ENCODE data around the gene APH1A. TPM values are rescaled to one million over a fixed set of nuclear protein-coding genes. Genes with fewer than 3 reads are reported as not detected.
A peak's percentile ranks its signal among the peaks of the same experiment; 100 is the strongest.

APH1A gene
- total RNA-seq, 1 donor from 2014 or later, result 49.3 TPM

GRCh38 chr1:150288382-150288781 lies 19.6 kb upstream of the APH1A start:
- Histone ChIP-seq H3K9me3 (replicated peaks) (no peaks in the 10 kb centered on the region), H3K27me3 (ENCODE audit: low read depth) (no peaks in the 10 kb centered on the region), H3K4me3 (no peak overlapping the region), H3K27ac (replicated peaks) (no peak overlapping the region), H3K36me3 (peaks cover 24% of the 10 kb centered on the region), H3K4me1 (peaks cover 16% of the 10 kb centered on the region)
- no peak for TF ChIP-seq CTCF (IDR thresholded peaks at IDR 0.05; ENCODE audit: borderline replicate concordance)
- DNase-seq, result no peak
- intact Hi-C loops (cut with micrococcal nuclease), result no loop called here

- no peak for TF ChIP-seq CTCF (IDR thresholded peaks at IDR 0.05; ENCODE audit: borderline replicate concordance)
- Histone ChIP-seq H3K4me1 (peaks cover 43% of the 10 kb centered on the region), H3K9me3 (replicated peaks) (no peaks in the 10 kb centered on the region), H3K4me3 (peak overlapping the region; percentile 76), H3K27ac (replicated peaks) (peak overlapping the region; percentile 95), H3K36me3 (peaks cover 32% of the 10 kb centered on the region), H3K27me3 (ENCODE audit: low read depth) (no peaks in the 10 kb centered on the region)
- intact Hi-C loops (cut with micrococcal nuclease), result no loop called here
- no peak for DNase-seq
These were observed 14.4 kb upstream of the APH1A start for GRCh38 chr1:150283260-150283659.

GRCh38 chr1:150282558-150282958 lies 13.7 kb upstream of the APH1A start:
- Histone ChIP-seq H3K4me1 (peaks cover 43% of the 10 kb centered on the region), H3K36me3 (peaks cover 31% of the 10 kb centered on the region), H3K4me3 (peak overlapping the region; percentile 76), H3K9me3 (replicated peaks) (no peaks in the 10 kb centered on the region), H3K27ac (replicated peaks) (peak overlapping the region; percentile 95), H3K27me3 (ENCODE audit: low read depth) (no peaks in the 10 kb centered on the region)
- intact Hi-C loops (cut with micrococcal nuclease), result no loop called here
- no peak for TF ChIP-seq CTCF (IDR thresholded peaks at IDR 0.05; ENCODE audit: borderline replicate concordance)
- DNase-seq, result no peak

GRCh38 chr1:150281758-150282557 lies 13.1 kb upstream of the APH1A start, which contains the start of gene CIART:
Gene CIART (plus strand): TSS chr1:150282554. CDS start chr1:150283268, 714 bp downstream.
- intact Hi-C loops (cut with micrococcal nuclease), result no loop called here
- H3K27ac ChIP-seq (replicated peaks), result peak within 1 kb of the TSS; percentile 95
- peaks cover 43% of the 10 kb centered on the region for H3K4me1 ChIP-seq
- TF ChIP-seq CTCF (IDR thresholded peaks at IDR 0.05; ENCODE audit: borderline replicate concordance), result no peak
- peaks cover 26% of the 10 kb centered on the region for H3K36me3 ChIP-seq
- no peaks in the 10 kb centered on the region for H3K27me3 ChIP-seq (ENCODE audit: low read depth)
- peak; percentile 92 for DNase-seq
- peak within 1 kb of the TSS; percentile 76 for H3K4me3 ChIP-seq
- no peaks in the 10 kb centered on the region for H3K9me3 ChIP-seq (replicated peaks)

GRCh38 chr1:150281221-150281757 lies 12.5 kb upstream of the APH1A start:
- Histone ChIP-seq H3K4me3 (peak overlapping the region; percentile 76), H3K36me3 (peaks cover 19% of the 10 kb centered on the region), H3K27me3 (ENCODE audit: low read depth) (no peaks in the 10 kb centered on the region), H3K27ac (replicated peaks) (peak overlapping the region; percentile 95), H3K9me3 (replicated peaks) (no peaks in the 10 kb centered on the region), H3K4me1 (peaks cover 43% of the 10 kb centered on the region)
- intact Hi-C loops (cut with micrococcal nuclease), result no loop called here
- DNase-seq, result peak; percentile 79
- TF ChIP-seq CTCF (IDR thresholded peaks at IDR 0.05; ENCODE audit: borderline replicate concordance), result peak; percentile 81
